Psoas muscle (tissue), 8 donors: Measurements from ENCODE around the gene CATSPER3. TPM values are rescaled to one million over a fixed set of nuclear protein-coding genes. Genes with fewer than 3 reads are reported as not detected.

Experiments
- ATAC-seq, 4 donors: fragments of 200-7000 bp; cut with Tn5 transposase; one replicate each; pipeline ENCODE4 v1.9.1; 2020; ENCODE audit warnings: moderate library complexity in 3 of 4, mild to moderate bottlenecking in 2 of 4
- DNase-seq, 2 donors: peaks; one replicate each; pipeline ENCODE4 v3.0.0-alpha.2; 2020
- H3K27ac ChIP-seq: fragments of 200-600 bp; one replicate; pipeline ENCODE4 v1.8.0; 2022
- H3K27me3 ChIP-seq, 3 donors: fragments of 200-600 bp in 1 of 3; one replicate each; pipeline versions ENCODE4 v1.6.1 to v1.8.0; 2013 to 2022; ENCODE audit warnings: low read length in 2 of 3, mild to moderate bottlenecking in 2 of 3, moderate library complexity in 1 of 3; ENCODE audit not compliant: insufficient read depth in 3 of 3
- H3K36me3 ChIP-seq, 2 donors: fragments of 200-600 bp in 1 of 2; one replicate each; pipeline versions ENCODE4 v1.6.1 to v1.8.0; 2013 to 2022; ENCODE audit warnings: low read depth in 1 of 2, mild to moderate bottlenecking in 1 of 2, moderate library complexity in 1 of 2; ENCODE audit not compliant: insufficient read depth in 1 of 2
- H3K4me1 ChIP-seq: fragments of 200-600 bp; one replicate; pipeline ENCODE4 v1.8.0; 2022
- H3K4me3 ChIP-seq: fragments of 200-600 bp; one replicate; pipeline ENCODE4 v1.8.0; 2022; ENCODE audit warnings: mild to moderate bottlenecking
- H3K9me3 ChIP-seq: fragments of 200-600 bp; one replicate; pipeline ENCODE4 v1.8.0; 2022
- CTCF ChIP-seq: fragments of 200-600 bp; IDR thresholded peaks from one replicate; pipeline ENCODE4 v1.8.0; 2022; ENCODE audit warnings: antibody characterized with exemption
- whole genome bisulfite sequencing, 3 donors: extraction: QIAGEN DNeasy Blood & Tissue Kit; methylation state at CpG; one replicate each; pipeline versions ENCODE4 v1.1.6 to v1.1.7; 2013; 5-methylcytosine and 5-hydroxymethylcytosine counted together
- intact Hi-C, 2 donors: fragments of 100-400 bp; cut with DNase I; formaldehyde crosslinking; loops; one replicate each; pipeline versions ENCODE4 v1.11.0 to v1.14.2; 2022
- polyA plus RNA-seq, 3 donors: library from polyadenylated mRNA; stranded (reverse); fragments of 200-250 nt; gene quantifications; one replicate each; pipeline ENCODE4 v1.2.3, GENCODE V29; 2013
- total RNA-seq, 4 donors: library from RNA; stranded (reverse); fragmentation: NEBNext Ultra II Directional in 2 of 4; extraction: Animal tissue kit (Norgen Biotek cat#: 25700) in 2 of 4; gene quantifications; one replicate each; pipeline versions ENCODE4 v1.2.1 to v1.2.4, GENCODE V29; 2021 to 2023
- donor health status: healthy with polysubstance abuse.
- donor health status: DM: no; HTN: no; CAD: no; lungs with moderate emphysema.
- donor health status: Bipolar disorder and iron deficiency.
- donor health status: healthy.
- donor health status: DM: yes; HTN: yes; CAD: no.
- donor health status: DM: no; HTN: no; CAD: no.
- donor health status: DM: no; HTN: no; CAD: no.
- donor health status: DM: yes; HTN: yes; CAD: no.

Gene CATSPER3
- total and polyA plus RNA-seq, 7 donors: 0.73 to 1.8 (median 1.4) TPM

GRCh38 chr5:135016861-135017290 lies 49.2 kb downstream of the CATSPER3 start:
- H3K4me3 ChIP-seq: no peak overlapping the region
- no peaks in the 10 kb centered on the region for H3K36me3 ChIP-seq
- 65 to 72% (median 67%) methylated on average over 11 of the region's 11 CpGs for WGBS, 3 donors
- no peaks in the 10 kb centered on the region for H3K9me3 ChIP-seq
- intact Hi-C loops: loop anchor here (5.0 to 10.0 kb wide), 3 partner anchors 175 to 318 kb away; no protein-coding TSS in a partner anchor
- DNase-seq (peak in 1 of 2 donors; percentile 39), ATAC-seq (no peak)
- H3K4me1 ChIP-seq: no peaks in the 10 kb centered on the region
- H3K27ac ChIP-seq: no peak overlapping the region
- no peaks in the 10 kb centered on the region for H3K27me3 ChIP-seq
- no peak for TF ChIP-seq CTCF

- H3K4me3 ChIP-seq: no peak overlapping the region
- H3K9me3 ChIP-seq: no peaks in the 10 kb centered on the region
- H3K36me3 ChIP-seq: no peaks in the 10 kb centered on the region
- WGBS, 3 donors: 83 to 95% (median 95%) methylated on average over 4 of the region's 4 CpGs
- H3K4me1 ChIP-seq: no peaks in the 10 kb centered on the region
- no peak for TF ChIP-seq CTCF
- DNase-seq: peak in 1 of 2 donors; percentile 19
- no peak overlapping the region for H3K27ac ChIP-seq
- ATAC-seq: no peak
- intact Hi-C loops: loop anchor here (5.0 to 10.0 kb wide), 3 partner anchors 174 to 316 kb away; no protein-coding TSS in a partner anchor
- no peaks in the 10 kb centered on the region for H3K27me3 ChIP-seq
Observed at GRCh38 chr5:135018457-135018856, 50.8 kb downstream of the CATSPER3 start.

GRCh38 chr5:135019314-135019713 lies 51.6 kb downstream of the CATSPER3 start:
- TF ChIP-seq CTCF: no peak
- DNase-seq (peak in 1 of 2 donors; percentile 46), ATAC-seq (peak in 3 of 4 donors; percentile 34 to 61 (median 55))
- intact Hi-C loops: loop anchor here (5.0 to 10.0 kb wide), 3 partner anchors 173 to 315 kb away; no protein-coding TSS in a partner anchor
- Histone ChIP-seq H3K27me3 (no peaks in the 10 kb centered on the region), H3K4me1 (no peaks in the 10 kb centered on the region), H3K27ac (no peak overlapping the region), H3K36me3 (no peaks in the 10 kb centered on the region), H3K4me3 (no peak overlapping the region), H3K9me3 (no peaks in the 10 kb centered on the region)
- 92 to 95% (median 95%) methylated on average over 5 of the region's 5 CpGs for WGBS, 3 donors

GRCh38 chr5:135020111-135020895 lies 52.6 kb downstream of the CATSPER3 start:
- no peaks in the 10 kb centered on the region for H3K36me3 ChIP-seq
- H3K9me3 ChIP-seq: no peaks in the 10 kb centered on the region
- DNase-seq (peak in 1 of 2 donors; percentile 25), ATAC-seq (no peak)
- H3K4me3 ChIP-seq: no peak overlapping the region
- no peaks in the 10 kb centered on the region for H3K4me1 ChIP-seq
- no peaks in the 10 kb centered on the region for H3K27me3 ChIP-seq
- no peak overlapping the region for H3K27ac ChIP-seq
- 72 to 82% (median 76%) methylated on average over 16 of the region's 16 CpGs for WGBS, 3 donors
- no peak for TF ChIP-seq CTCF
- intact Hi-C loops: no loop called here
